ENCODE measurements around the gene LNP1. TPM values are rescaled to one million over a fixed set of nuclear protein-coding genes. Genes with fewer than 3 reads are reported as not detected.

LNP1 gene
- total RNA-seq, 3 donors from 2014 or later: 2.6 to 3.3 (median 2.7) TPM

- intact Hi-C loops (cut with DNase I; ENCODE audit: low total_unique reads): no loop called here
- no peaks in the 10 kb centered on the region for H3K9me3 ChIP-seq
- no peak overlapping the region for H3K27ac ChIP-seq
- H3K4me3 ChIP-seq: no peak overlapping the region
- H3K36me3 ChIP-seq: no peaks in the 10 kb centered on the region
- no peak for DNase-seq (ENCODE audit: low spot score in 2 of 2)
- TF ChIP-seq CTCF (IDR thresholded peaks at IDR 0.05) (no peak), POLR2AphosphoS5 (IDR thresholded peaks at IDR 0.05) (no peak), POLR2A (IDR thresholded peaks at IDR 0.05) (no peak)
- H3K4me1 ChIP-seq: no peaks in the 10 kb centered on the region
- H3K27me3 ChIP-seq: no peaks in the 10 kb centered on the region
Observed at GRCh38 chr3:100483529-100483928, 82.2 kb downstream of the LNP1 start.

DNA sequence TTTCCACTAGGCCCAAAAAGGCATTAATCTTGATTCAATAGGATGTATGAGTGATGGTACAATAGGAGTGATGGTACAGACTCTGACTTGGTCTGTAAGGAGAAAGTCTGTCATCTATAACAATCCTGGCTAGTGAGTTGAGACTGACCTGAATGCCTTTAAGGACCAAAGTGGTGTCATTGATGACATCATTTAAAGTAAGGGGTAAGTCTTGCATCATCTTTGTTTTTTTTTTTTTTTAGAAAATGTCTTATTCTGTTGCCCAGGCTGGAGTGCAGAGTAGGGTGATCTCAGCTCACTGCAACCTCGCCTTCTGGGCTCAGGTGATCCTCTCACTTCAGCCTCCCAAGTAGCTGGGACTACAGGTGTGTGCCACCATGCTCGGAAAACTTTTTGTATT, 85.5 kb downstream of the LNP1 start:
- H3K9me3 ChIP-seq: no peaks in the 10 kb centered on the region
- H3K4me3 ChIP-seq: no peak overlapping the region
- no peaks in the 10 kb centered on the region for H3K36me3 ChIP-seq
- TF ChIP-seq CTCF (IDR thresholded peaks at IDR 0.05): no peak
- TF ChIP-seq POLR2A (IDR thresholded peaks at IDR 0.05): no peak
- no peak for TF ChIP-seq POLR2AphosphoS5 (IDR thresholded peaks at IDR 0.05)
- H3K27ac ChIP-seq: no peak overlapping the region
- H3K27me3 ChIP-seq: no peaks in the 10 kb centered on the region
- DNase-seq (ENCODE audit: low spot score in 2 of 2): no peak
- no peaks in the 10 kb centered on the region for H3K4me1 ChIP-seq
- intact Hi-C loops (cut with DNase I; ENCODE audit: low total_unique reads): loop anchor here (5.0 kb wide), 1 partner anchor 55 kb away; no protein-coding TSS in a partner anchor

DNA sequence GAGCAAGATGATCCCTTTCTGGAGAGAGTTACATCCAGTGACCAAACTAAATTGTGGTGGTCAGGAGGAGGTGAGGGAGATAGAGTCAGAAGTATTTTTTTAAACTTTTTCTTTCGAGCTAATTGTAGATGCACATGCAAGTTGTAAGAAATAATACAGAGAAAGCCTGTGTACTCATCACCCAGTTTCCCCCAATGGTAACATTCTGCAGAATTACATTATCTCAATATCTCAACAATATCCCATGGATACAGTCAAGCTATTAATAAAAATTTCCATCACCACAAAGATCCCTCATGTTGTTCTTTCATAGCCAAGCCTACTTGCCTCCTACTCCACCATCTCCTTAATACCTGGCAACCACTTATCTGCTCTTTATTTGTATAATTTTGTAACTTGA, 87.8 kb downstream of the LNP1 start:
- H3K27ac ChIP-seq: no peak overlapping the region
- no peaks in the 10 kb centered on the region for H3K9me3 ChIP-seq
- no peaks in the 10 kb centered on the region for H3K36me3 ChIP-seq
- H3K4me3 ChIP-seq: no peak overlapping the region
- H3K27me3 ChIP-seq: no peaks in the 10 kb centered on the region
- H3K4me1 ChIP-seq: no peaks in the 10 kb centered on the region
- no peak for DNase-seq (ENCODE audit: low spot score in 2 of 2)
- intact Hi-C loops (cut with DNase I; ENCODE audit: low total_unique reads): loop anchor here (5.0 kb wide), 1 partner anchor 53 kb away; no protein-coding TSS in a partner anchor
- TF ChIP-seq POLR2A (IDR thresholded peaks at IDR 0.05) (no peak), POLR2AphosphoS5 (IDR thresholded peaks at IDR 0.05) (no peak), CTCF (IDR thresholded peaks at IDR 0.05) (no peak)

DNA sequence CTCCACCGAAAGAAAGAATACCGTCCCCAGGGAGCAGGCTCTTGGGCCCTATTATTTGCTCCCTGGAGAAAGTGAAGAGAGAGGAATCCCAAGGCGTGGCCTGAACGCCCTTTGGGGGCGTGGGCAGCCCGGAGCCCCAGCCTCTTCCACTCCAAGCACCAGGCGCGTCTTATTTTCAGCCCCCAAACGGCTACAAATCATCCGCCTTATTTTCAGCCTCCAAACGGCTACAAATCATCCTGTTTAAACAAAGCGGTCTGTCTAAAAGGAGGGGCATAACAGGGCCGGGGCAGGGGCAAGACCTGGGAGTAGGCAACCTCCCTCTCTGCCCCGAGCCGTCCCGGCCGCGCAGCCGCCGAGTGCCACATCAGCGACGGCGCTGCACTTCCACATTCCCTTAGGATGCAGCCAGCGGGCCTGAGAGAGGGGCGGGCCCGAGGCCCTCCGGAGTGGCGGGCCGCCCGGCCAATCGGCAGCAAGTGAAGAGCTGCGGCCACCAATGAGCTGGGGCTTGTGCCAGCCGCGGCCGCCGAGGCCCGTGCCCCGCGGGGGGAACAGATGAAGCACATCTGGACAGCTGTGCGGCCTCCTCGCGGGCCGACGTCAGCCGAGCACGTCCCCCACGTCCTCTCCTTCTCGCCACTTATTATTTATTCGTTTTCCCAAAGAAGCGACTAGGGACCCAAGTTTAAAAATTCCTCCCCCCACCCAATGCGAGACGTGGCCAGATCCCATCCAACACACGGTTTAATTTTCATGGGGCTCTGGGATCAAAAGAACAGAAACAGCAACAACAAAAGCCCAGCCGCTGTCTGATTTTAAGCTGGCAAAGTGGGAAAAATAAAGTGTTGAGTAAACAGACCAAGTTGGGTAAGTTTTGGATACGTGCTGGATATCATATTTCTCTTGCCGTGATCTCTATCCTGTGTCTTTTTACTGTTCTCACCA, 91.0 kb downstream of the LNP1 start, which contains the start of gene TMEM45A:
TSS of gene TMEM45A (plus strand) at position 561 of the 948 bp plus-strand sequence. CDS start 62,593 bp downstream, outside the sequence.
- Histone ChIP-seq H3K27me3 (no peaks in the 10 kb centered on the region), H3K9me3 (no peaks in the 10 kb centered on the region), H3K4me1 (no peaks in the 10 kb centered on the region), H3K4me3 (peak within 1 kb of the TSS; percentile 50 to 79 (median 65)), H3K36me3 (no peaks in the 10 kb centered on the region), H3K27ac (peak within 1 kb of the TSS; percentile 84 to 89)
- intact Hi-C loops (cut with DNase I; ENCODE audit: low total_unique reads): no loop called here
- TF ChIP-seq POLR2AphosphoS5 (IDR thresholded peaks at IDR 0.05) (peak; percentile 60 to 73 (median 68)), POLR2A (IDR thresholded peaks at IDR 0.05) (no peak)
- peak; percentile 87 to 91 for DNase-seq (ENCODE audit: low spot score in 2 of 2)

DNA sequence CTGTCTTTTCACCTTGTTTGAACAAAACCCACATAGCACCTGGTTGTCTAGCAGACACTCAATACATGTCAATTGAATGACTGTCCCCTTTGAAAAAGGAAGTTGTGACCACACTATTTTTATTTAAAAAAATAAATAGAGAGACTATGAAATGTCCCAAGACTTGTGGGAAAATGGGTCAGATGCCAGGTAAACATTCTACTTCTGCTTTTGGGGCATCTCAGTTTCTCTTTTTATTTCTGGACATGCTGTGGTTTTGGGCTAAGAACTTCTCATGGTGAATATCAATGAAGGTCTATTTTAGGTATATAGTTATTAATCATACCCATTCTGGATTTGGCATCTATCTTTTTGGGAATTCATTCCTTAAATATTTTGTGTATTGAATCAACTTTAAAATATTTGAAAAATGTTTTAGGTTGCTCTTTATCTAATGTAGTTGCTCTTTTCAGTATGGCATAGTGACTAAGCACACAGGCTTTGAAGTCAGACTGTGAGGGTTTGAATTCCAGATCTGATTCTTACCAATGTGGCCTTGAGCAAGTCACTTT, 95.4 kb downstream of the LNP1 start:
- no peak for DNase-seq (ENCODE audit: low spot score in 2 of 2)
- no peaks in the 10 kb centered on the region for H3K36me3 ChIP-seq
- H3K27ac ChIP-seq: no peak overlapping the region
- no peak overlapping the region for H3K4me3 ChIP-seq
- no peaks in the 10 kb centered on the region for H3K4me1 ChIP-seq
- intact Hi-C loops (cut with DNase I; ENCODE audit: low total_unique reads): no loop called here
- H3K9me3 ChIP-seq: no peaks in the 10 kb centered on the region
- H3K27me3 ChIP-seq: no peaks in the 10 kb centered on the region
- TF ChIP-seq CTCF (IDR thresholded peaks at IDR 0.05): no peak
- no peak for TF ChIP-seq POLR2A (IDR thresholded peaks at IDR 0.05)
- no peak for TF ChIP-seq POLR2AphosphoS5 (IDR thresholded peaks at IDR 0.05)
